Gastroesophageal sphincter (tissue), 3 donors: Measurements from ENCODE around the gene TNFRSF14.

Experiments used
- EP300 ChIP-seq: sonication (generic); formaldehyde crosslinking; IDR thresholded peaks from one replicate; pipeline ENCODE4 v1.6.1; 2017; ENCODE audit warnings: antibody characterized with exemption, mild to moderate bottlenecking
- POLR2A ChIP-seq, 2 donors: fragments of 450-650 bp; IDR thresholded peaks; one replicate each; pipeline ENCODE4 v1.6.1; 2017; ENCODE audit warnings: antibody characterized with exemption in 2 of 2, mild to moderate bottlenecking in 2 of 2, moderate library complexity in 1 of 2
- POLR2AphosphoS5 ChIP-seq: sonication (generic); formaldehyde crosslinking; IDR thresholded peaks from one replicate; pipeline ENCODE4 v1.6.1; 2017; ENCODE audit warnings: antibody characterized with exemption
- TF ChIP-seq, protein P1 (sequence below), 4 experiments: fragments of 200-600 bp in 2 of 4; fragments of 450-650 bp in 2 of 4; sonication (generic) in 1 of 4; IDR thresholded peaks; one replicate each; pipeline ENCODE4 v1.5.1; 2017 to 2019; ENCODE audit warnings: antibody characterized with exemption in 4 of 4, mild to moderate bottlenecking in 2 of 4, moderate library complexity in 2 of 4

GRCh38 chr1:2611031-2611501 lies 54.9 kb downstream of the TNFRSF14 start:
- TF ChIP-seq POLR2A (IDR thresholded peaks at IDR 0.05) (no peak), POLR2AphosphoS5 (no peak), EP300 (no peak)
- TF ChIP-seq, protein P1, sequence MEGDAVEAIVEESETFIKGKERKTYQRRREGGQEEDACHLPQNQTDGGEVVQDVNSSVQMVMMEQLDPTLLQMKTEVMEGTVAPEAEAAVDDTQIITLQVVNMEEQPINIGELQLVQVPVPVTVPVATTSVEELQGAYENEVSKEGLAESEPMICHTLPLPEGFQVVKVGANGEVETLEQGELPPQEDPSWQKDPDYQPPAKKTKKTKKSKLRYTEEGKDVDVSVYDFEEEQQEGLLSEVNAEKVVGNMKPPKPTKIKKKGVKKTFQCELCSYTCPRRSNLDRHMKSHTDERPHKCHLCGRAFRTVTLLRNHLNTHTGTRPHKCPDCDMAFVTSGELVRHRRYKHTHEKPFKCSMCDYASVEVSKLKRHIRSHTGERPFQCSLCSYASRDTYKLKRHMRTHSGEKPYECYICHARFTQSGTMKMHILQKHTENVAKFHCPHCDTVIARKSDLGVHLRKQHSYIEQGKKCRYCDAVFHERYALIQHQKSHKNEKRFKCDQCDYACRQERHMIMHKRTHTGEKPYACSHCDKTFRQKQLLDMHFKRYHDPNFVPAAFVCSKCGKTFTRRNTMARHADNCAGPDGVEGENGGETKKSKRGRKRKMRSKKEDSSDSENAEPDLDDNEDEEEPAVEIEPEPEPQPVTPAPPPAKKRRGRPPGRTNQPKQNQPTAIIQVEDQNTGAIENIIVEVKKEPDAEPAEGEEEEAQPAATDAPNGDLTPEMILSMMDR (IDR thresholded peaks at IDR 0.05), result no peak
